Neural progenitor cell (in vitro differentiated cells): Measurements from ENCODE around the gene RBP4.

Experiments used
- EZH2 ChIP-seq: fragments of 200-600 bp; sonication (generic); IDR thresholded peaks from 2 replicates; pipeline ENCODE4 v1.6.1; 2017; ENCODE audit warnings: antibody characterized with exemption, mild to moderate bottlenecking, moderate library complexity
- EZH2phosphoT487 ChIP-seq: fragments of 200-600 bp; sonication (generic); IDR thresholded peaks from 2 replicates; pipeline ENCODE4 v1.6.1; 2017; ENCODE audit warnings: antibody characterized with exemption
- TF ChIP-seq, protein P1 (sequence below): fragments of 200-600 bp; sonication (generic); IDR thresholded peaks from 2 replicates; pipeline ENCODE4 v1.5.1; 2017; ENCODE audit warnings: antibody characterized with exemption, mild to moderate bottlenecking

DNA sequence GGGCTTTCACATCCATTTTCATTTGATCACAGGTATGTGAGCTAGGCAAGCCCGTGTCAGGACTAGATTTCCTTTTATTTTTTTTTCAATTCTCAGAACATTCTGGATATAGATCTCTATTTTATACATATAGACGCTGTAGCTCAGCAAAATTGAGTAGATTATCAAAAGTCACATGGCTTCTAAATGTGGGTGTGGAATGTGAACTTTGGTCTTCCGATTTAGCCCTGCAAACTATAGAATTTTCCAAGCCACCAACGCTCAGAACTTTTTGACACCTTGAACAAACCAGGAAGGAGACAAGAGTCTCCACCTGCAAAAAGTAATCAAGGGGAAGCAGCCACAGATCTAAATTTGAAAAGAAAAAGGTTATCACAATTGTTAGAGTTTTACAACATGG is 50.4 kb downstream of the RBP4 start:
- TF ChIP-seq, protein P1, sequence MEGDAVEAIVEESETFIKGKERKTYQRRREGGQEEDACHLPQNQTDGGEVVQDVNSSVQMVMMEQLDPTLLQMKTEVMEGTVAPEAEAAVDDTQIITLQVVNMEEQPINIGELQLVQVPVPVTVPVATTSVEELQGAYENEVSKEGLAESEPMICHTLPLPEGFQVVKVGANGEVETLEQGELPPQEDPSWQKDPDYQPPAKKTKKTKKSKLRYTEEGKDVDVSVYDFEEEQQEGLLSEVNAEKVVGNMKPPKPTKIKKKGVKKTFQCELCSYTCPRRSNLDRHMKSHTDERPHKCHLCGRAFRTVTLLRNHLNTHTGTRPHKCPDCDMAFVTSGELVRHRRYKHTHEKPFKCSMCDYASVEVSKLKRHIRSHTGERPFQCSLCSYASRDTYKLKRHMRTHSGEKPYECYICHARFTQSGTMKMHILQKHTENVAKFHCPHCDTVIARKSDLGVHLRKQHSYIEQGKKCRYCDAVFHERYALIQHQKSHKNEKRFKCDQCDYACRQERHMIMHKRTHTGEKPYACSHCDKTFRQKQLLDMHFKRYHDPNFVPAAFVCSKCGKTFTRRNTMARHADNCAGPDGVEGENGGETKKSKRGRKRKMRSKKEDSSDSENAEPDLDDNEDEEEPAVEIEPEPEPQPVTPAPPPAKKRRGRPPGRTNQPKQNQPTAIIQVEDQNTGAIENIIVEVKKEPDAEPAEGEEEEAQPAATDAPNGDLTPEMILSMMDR = no peak
- TF ChIP-seq EZH2 = no peak
- TF ChIP-seq EZH2phosphoT487 = no peak
